ENCODE results near the gene P3H4. TPM values are rescaled to one million over a fixed set of nuclear protein-coding genes. Genes with fewer than 3 reads are reported as not detected.
A peak's percentile ranks its signal among the peaks of the same experiment; 100 is the strongest.
"Not testable (repeated sequence)": the region's sequence is repeated elsewhere in the genome, so short reads cannot be mapped to it uniquely, and the experiment has no call there.

Gene P3H4
- total and polyA plus RNA-seq, 10 donors, result 3.3 to 7.1 (median 5.8) TPM

GRCh38 chr17:41781404-41782110 lies 30.2 kb downstream of the P3H4 start:
- Histone ChIP-seq H3K27ac (peak overlapping the region in 6 of 8 donors; percentile 22 to 55 (median 42)), H3K27me3 (replicated peaks in 1 of 7) (peaks cover 0 to 49% (median 19%) of the 10 kb centered on the region in 7 donors)
- no peak for DNase-seq

GRCh38 chr17:41779954-41780353 lies 31.8 kb downstream of the P3H4 start:
- TF ChIP-seq CTCF (IDR thresholded peaks at IDR 0.05 in 8 of 11, conservative IDR thresholded peaks at IDR 0.05 in 3 of 11) (no peak), POLR2A (IDR thresholded peaks at IDR 0.05) (no peak), POLR2AphosphoS5 (IDR thresholded peaks at IDR 0.05) (no peak)
- Histone ChIP-seq H3K4me3 (no peak overlapping the region), H3K27ac (peak overlapping the region in 2 of 8 donors; percentile 36 to 78), H3K27me3 (replicated peaks in 1 of 7) (peaks cover 0 to 33% (median 7%) of the 10 kb centered on the region in 7 donors), H3K4me1 (peaks cover 26 to 96% (median 62%) of the 10 kb centered on the region in 6 donors), H3K36me3 (no peaks in the 10 kb centered on the region), H3K9me3 (no peaks in the 10 kb centered on the region)
- 70 to 100% (median 94%) methylated on average over 1 of the region's 1 CpG for WGBS, 5 donors
- DNase-seq, result no peak
- intact Hi-C loops (cut with DNase I; ENCODE audit: low total_unique reads), result no loop called here

More at GRCh38 chr17:41781404-41782110, 30.2 kb downstream of the P3H4 start:
- Histone ChIP-seq H3K9me3 (no peaks in the 10 kb centered on the region), H3K4me3 (no peak overlapping the region), H3K36me3 (no peaks in the 10 kb centered on the region), H3K4me1 (peaks cover 32 to 96% (median 65%) of the 10 kb centered on the region in 6 donors)
- WGBS, 5 donors, result 66 to 69% (median 67%) methylated on average over 13 of the region's 13 CpGs
- TF ChIP-seq POLR2AphosphoS5 (IDR thresholded peaks at IDR 0.05), result peak in 2 of 3 donors; percentile 47 to 49
- TF ChIP-seq CTCF (IDR thresholded peaks at IDR 0.05 in 8 of 11, conservative IDR thresholded peaks at IDR 0.05 in 3 of 11), result no peak
- TF ChIP-seq POLR2A (IDR thresholded peaks at IDR 0.05), result no peak
- intact Hi-C loops (cut with DNase I; ENCODE audit: low total_unique reads), result no loop called here

- Histone ChIP-seq H3K4me1 (peaks cover 16 to 96% (median 49%) of the 10 kb centered on the region in 6 donors), H3K9me3 (no peaks in the 10 kb centered on the region), H3K27ac (peak overlapping the region in 7 of 8 donors; percentile 62 to 83 (median 73)), H3K4me3 (no peak overlapping the region), H3K27me3 (replicated peaks in 1 of 7) (peaks cover 0 to 11% (median 0%) of the 10 kb centered on the region in 7 donors), H3K36me3 (no peaks in the 10 kb centered on the region)
- no peak for DNase-seq
- 28 to 37% (median 31%) methylated on average over 10 to 12 of the region's 12 CpGs for WGBS, 5 donors
- intact Hi-C loops (cut with DNase I; ENCODE audit: low total_unique reads), result no loop called here
- peak in 2 of 11 experiments; percentile 22 to 23 for TF ChIP-seq CTCF (IDR thresholded peaks at IDR 0.05 in 8 of 11, conservative IDR thresholded peaks at IDR 0.05 in 3 of 11)
- no peak for TF ChIP-seq POLR2A (IDR thresholded peaks at IDR 0.05)
- peak; percentile 62 to 75 (median 66) for TF ChIP-seq POLR2AphosphoS5 (IDR thresholded peaks at IDR 0.05)
Measured at GRCh38 chr17:41777574-41778188, 34.1 kb downstream of the P3H4 start.

- no peak for TF ChIP-seq POLR2A (IDR thresholded peaks at IDR 0.05)
- peak in 3 of 11 experiments; percentile 3 to 18 (median 16) for TF ChIP-seq CTCF (IDR thresholded peaks at IDR 0.05 in 8 of 11, conservative IDR thresholded peaks at IDR 0.05 in 3 of 11)
- DNase-seq, result no peak
- Histone ChIP-seq H3K4me3 (no peak overlapping the region), H3K9me3 (no peaks in the 10 kb centered on the region), H3K4me1 (peaks cover 11 to 96% (median 47%) of the 10 kb centered on the region in 6 donors), H3K27me3 (replicated peaks in 1 of 7) (peaks cover 0 to 5% (median 0%) of the 10 kb centered on the region in 7 donors), H3K27ac (peak overlapping the region in 7 of 8 donors; percentile 2 to 83 (median 70)), H3K36me3 (no peaks in the 10 kb centered on the region)
- intact Hi-C loops (cut with DNase I; ENCODE audit: low total_unique reads), result no loop called here
- WGBS, 5 donors, result 36 to 60% (median 56%) methylated on average over 3 to 4 of the region's 4 CpGs
Measured at GRCh38 chr17:41777157-41777573, 34.6 kb downstream of the P3H4 start.

- DNase-seq; H3K4me3 ChIP-seq; H3K36me3 ChIP-seq; intact Hi-C loops (cut with DNase I; ENCODE audit: low total_unique reads); H3K9me3 ChIP-seq; H3K27me3 ChIP-seq (replicated peaks in 1 of 7): not testable (repeated sequence)
- H3K27ac ChIP-seq, result peak overlapping the region in 4 of 8 donors; percentile 70 to 83 (median 78)
- WGBS, 5 donors, result 81 to 89% (median 84%) methylated on average over 14 of the region's 14 CpGs
- H3K4me1 ChIP-seq, result peaks cover 11 to 88% (median 45%) of the 10 kb centered on the region in 6 donors
Measured at GRCh38 chr17:41776262-41776900, 35.4 kb downstream of the P3H4 start.

All from spleen (tissue), 11 donors.